GM12878 (cell line): ENCODE results near the gene TGFB3. TPM values are rescaled to one million over a fixed set of nuclear protein-coding genes. Genes with fewer than 3 reads are reported as not detected.

Experiments
- ATAC-seq: fragments of 200-7000 bp; cut with Tn5 transposase; 3 replicates; pipeline ENCODE4 v1.9.1; 2020; ENCODE audit warnings: mild to moderate bottlenecking, moderate library complexity
- BruUV-seq: library from RNA; stranded (reverse); fragments of 400-500 nt; replicated peaks from 2 replicates; lab custom pipeline; 2021; lab: Mats Ljungman, UMichigan
- CTCF ChIA-PET: fragments of 300-600 bp; sonication (Branson Sonifier 250); formaldehyde crosslinking; extraction: SDS; loops from one replicate; lab custom pipeline; 2021; ENCODE audit warnings: inconsistent platforms; lab: Yijun Ruan, JAX
- POLR2A ChIA-PET: fragments of 350-600 bp; formaldehyde crosslinking; extraction: SDS; loops from one replicate; lab custom pipeline; 2021; ENCODE audit warnings: inconsistent platforms; lab: Charles Lee
- RAD21 ChIA-PET: fragments of 300-600 bp; sonication (Branson Sonifier 250); formaldehyde crosslinking; loops from one replicate; lab custom pipeline; 2023; ENCODE audit warnings: antibody characterized with exemption; ENCODE audit not compliant: unreplicated experiment; lab: Charles Lee
- SMC1A ChIA-PET: fragments of 300-600 bp; sonication (Branson Sonifier 250); formaldehyde crosslinking; loops from one replicate; lab custom pipeline; 2023; ENCODE audit not compliant: unreplicated experiment, uncharacterized antibody; lab: Charles Lee
- DNase-seq: peaks from one replicate; pipeline ENCODE4 v3.0.0-alpha.2; 2011; ENCODE audit warnings: low read depth, low spot score
- FAIRE-seq: peaks from 3 replicates; lab custom pipeline; 2011; peaks lifted over from hg19 to GRCh38; lab: Jason Lieb, UNC
- H2AFZ ChIP-seq: 2 replicates; pipeline ENCODE4 v1.6.0; 2011; ENCODE audit warnings: low read depth, low read length, control low read depth; ENCODE audit not compliant: control insufficient read depth
- H3K27ac ChIP-seq: 2 replicates; pipeline ENCODE4 v1.5.1; 2011; ENCODE audit warnings: control low read depth; ENCODE audit not compliant: control insufficient read depth, insufficient read depth
- H3K27me3 ChIP-seq, 2 experiments: replicated peaks in 1 of 2; 2 replicates each; pipeline versions ENCODE4 v1.6.0 to v1.6.1; 2011; ENCODE audit warnings: low read length in 1 of 2; ENCODE audit not compliant: control insufficient read depth in 2 of 2, insufficient read depth in 2 of 2
- H3K36me3 ChIP-seq, 2 experiments: 2 replicates each; pipeline ENCODE4 v1.5.1; 2011; ENCODE audit warnings: low read length in 1 of 2; ENCODE audit not compliant: control insufficient read depth in 2 of 2, insufficient read depth in 2 of 2
- H3K4me1 ChIP-seq: 2 replicates; pipeline ENCODE4 v1.6.1; 2011; ENCODE audit warnings: mild to moderate bottlenecking, low read length, moderate library complexity, mixed read lengths; ENCODE audit not compliant: control insufficient read depth, insufficient read depth
- H3K4me2 ChIP-seq: 2 replicates; pipeline ENCODE4 v1.6.0; 2011; ENCODE audit warnings: control low read depth; ENCODE audit not compliant: control insufficient read depth, insufficient read depth
- H3K4me3 ChIP-seq: fragments of 200-600 bp; sonication (generic); 2 replicates; pipeline ENCODE4 v1.5.1; 2016
- H3K79me2 ChIP-seq: 2 replicates; pipeline ENCODE4 v1.6.0; 2011; ENCODE audit warnings: low read length; ENCODE audit not compliant: control insufficient read depth, insufficient read depth
- H3K9ac ChIP-seq: 2 replicates; pipeline ENCODE4 v1.8.0; 2011; ENCODE audit warnings: low read length, control low read depth, mixed read lengths; ENCODE audit not compliant: control insufficient read depth, insufficient read depth
- H3K9me3 ChIP-seq: replicated peaks from 3 replicates; pipeline ENCODE4 v1.5.1; 2011; ENCODE audit warnings: mild to moderate bottlenecking, low read length; ENCODE audit not compliant: control insufficient read depth, insufficient read depth
- H4K20me1 ChIP-seq: 2 replicates; pipeline ENCODE4 v1.6.0; 2011; ENCODE audit not compliant: control insufficient read depth, insufficient read depth
- KLF5 ChIP-seq: fragments of 450-650 bp; IDR thresholded peaks from 2 replicates; pipeline ENCODE4 v1.6.1; 2014; ENCODE audit warnings: mild to moderate bottlenecking; ENCODE audit not compliant: partially characterized antibody
- MTA2 ChIP-seq: fragments of 450-650 bp; IDR thresholded peaks from 2 replicates; pipeline ENCODE4 v1.6.1; 2016; ENCODE audit warnings: low read depth, mild to moderate bottlenecking, moderate library complexity
- PML ChIP-seq: IDR thresholded peaks from 2 replicates; pipeline ENCODE4 v1.6.1; 2012; ENCODE audit warnings: low read length, inconsistent platforms
- RBBP5 ChIP-seq: fragments of 200-600 bp; sonication (generic); conservative IDR thresholded peaks from 2 replicates; pipeline ENCODE4 v1.6.1; 2016
- RUNX3 ChIP-seq: IDR thresholded peaks from 2 replicates; pipeline ENCODE4 v1.6.1; 2012; ENCODE audit warnings: low read length, inconsistent platforms
- SIX5 ChIP-seq: IDR thresholded peaks from 2 replicates; pipeline ENCODE4 v1.6.1; 2011; ENCODE audit warnings: mild to moderate bottlenecking, low read depth, low read length, moderate library complexity; ENCODE audit not compliant: severe bottlenecking
- ZNF274 ChIP-seq: IDR thresholded peaks from one replicate; pipeline ENCODE4 v1.8.0; 2011; ENCODE audit not compliant: insufficient read length, insufficient read depth
- WGBS: methylation state at CpG from one replicate; pipeline ENCODE4 v1.1.6; 2016; ENCODE audit warnings: low lambda C conversion rate; ENCODE audit not compliant: insufficient replicate concordance, insufficient coverage; ENCODE audit errors: missing lambda C conversion rate; 5-methylcytosine and 5-hydroxymethylcytosine counted together
- in situ Hi-C: fragments of 300-500 bp; cut with MboI; formaldehyde crosslinking; loops from 9 replicates; pipeline ENCODE4 v1.14.3; 2018; ENCODE audit warnings: mixed read lengths
- intact Hi-C: fragments of 100-400 bp; cut with micrococcal nuclease; formaldehyde crosslinking; loops from one replicate; pipeline ENCODE4 v1.14.2; 2022; ENCODE audit not compliant: unreplicated experiment
- polyA plus RNA-seq, 11 experiments: library from polyadenylated mRNA; depleted of rRNA in 4 of 11; unstranded in 6 of 11; stranded (reverse) in 5 of 11; fragments of >200 nt; fragmentation: Nextera tagmentation in 4 of 11; fragmentation: Illumina TruSeq in 1 of 11; extraction: Ambion mirVana in 4 of 11; extraction: Trizol in 1 of 11; gene quantifications; 1 replicate in 1 of 11; 2 replicates in 10 of 11; pipeline versions ENCODE4 v1.2.1 to v1.2.3, GENCODE V29; 2011 to 2016; ENCODE audit warnings: inconsistent platforms in 2 of 11, missing spikeins in 2 of 11, low read depth in 1 of 11
- total RNA-seq, 4 experiments: library from RNA; depleted of rRNA in 3 of 4; stranded (reverse); fragments of >200 nt in 3 of 4; fragmentation: Illumina TruSeq in 1 of 4; extraction: Trizol in 1 of 4; gene quantifications; 2 replicates each; pipeline versions ENCODE4 v1.2.1 to v1.2.3, GENCODE V29; 2013 to 2021
- TF ChIP-seq, protein P1 (sequence below): fragments of 450-650 bp; IDR thresholded peaks from 2 replicates; pipeline ENCODE4 v1.6.1; 2017; ENCODE audit warnings: mild to moderate bottlenecking, low read depth, inconsistent platforms; ENCODE audit not compliant: poor library complexity, severe bottlenecking

Gene TGFB3
- total and polyA plus RNA-seq, 10 of the 15 experiments (the other 5 are each of a cell fraction or from before 2014, with no cell fraction given) = 0.27 to 2.6 (median 0.82) TPM

DNA sequence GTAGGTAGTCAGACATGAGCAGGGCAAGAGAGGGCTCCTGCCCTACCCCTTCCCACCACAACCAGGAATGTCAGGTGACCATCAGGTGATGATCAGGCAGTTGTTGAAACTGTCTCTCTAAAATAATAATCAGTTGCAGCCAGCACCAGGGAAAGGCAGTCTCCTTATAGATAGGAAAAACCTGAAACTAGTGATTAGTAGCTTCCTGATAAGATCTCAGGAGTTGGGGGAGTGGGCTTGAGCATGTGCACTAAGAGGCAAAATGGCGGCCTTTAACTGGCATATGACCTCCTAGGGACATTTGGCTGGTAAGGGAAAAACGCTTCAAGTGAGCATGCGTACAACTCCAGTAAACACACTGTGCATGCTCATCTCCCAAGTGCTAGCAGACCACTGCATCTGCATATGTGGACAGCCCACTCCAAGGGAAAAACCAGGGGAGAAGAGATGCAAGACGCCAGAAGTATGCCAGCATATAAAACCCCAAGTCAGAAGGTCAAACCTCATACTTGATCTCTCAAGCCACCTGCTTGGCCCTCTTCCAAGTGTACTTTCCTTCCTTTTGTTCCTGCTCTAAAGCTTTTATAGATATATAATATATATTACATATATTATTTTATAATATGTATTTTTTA is 37.1 kb downstream of the TGFB3 start:
- RAD21 ChIA-PET = no interaction called here
- intact Hi-C loops = no loop called here
- Histone ChIP-seq H3K36me3 (peaks cover 0 to 2% of the 10 kb centered on the region in 2 experiments; a peak in 1 of 4 replicates), H2AFZ (no peak overlapping the region), H3K4me1 (no peaks in the 10 kb centered on the region), H4K20me1 (no peaks in the 10 kb centered on the region), H3K27me3 (no peaks in the 10 kb centered on the region), H3K4me2 (no peak overlapping the region), H3K79me2 (no peaks in the 10 kb centered on the region), H3K4me3 (no peak overlapping the region), H3K9me3 (no peaks in the 10 kb centered on the region), H3K27ac (no peak overlapping the region), H3K9ac (no peak overlapping the region)
- no peak for TF ChIP-seq KLF5
- no peak for DNase-seq
- no TSS peak for BruUV-seq
- no peak for FAIRE-seq
- CTCF ChIA-PET = interaction anchor here (0.6 to 1.4 kb wide), 5 partner anchors 12 to 236 kb away, joined by 3 to 5 read pairs (median 3); partner anchors contain the start of gene TGFB3
- in situ Hi-C loops = no loop called here
- WGBS = 85% methylated on average over 4 of the region's 4 CpGs
- no peak for ATAC-seq
- POLR2A ChIA-PET = no interaction called here
- SMC1A ChIA-PET = interaction anchor here (0.9 to 2.7 kb wide), 3 partner anchors 10 to 233 kb away, joined by 3 to 7 read pairs (median 3); no protein-coding TSS in a partner anchor

GRCh38 chr14:75941030-75941429 is 40.8 kb downstream of the TGFB3 start:
- no peak for DNase-seq
- TF ChIP-seq MTA2 = no peak
- TF ChIP-seq, protein P1, sequence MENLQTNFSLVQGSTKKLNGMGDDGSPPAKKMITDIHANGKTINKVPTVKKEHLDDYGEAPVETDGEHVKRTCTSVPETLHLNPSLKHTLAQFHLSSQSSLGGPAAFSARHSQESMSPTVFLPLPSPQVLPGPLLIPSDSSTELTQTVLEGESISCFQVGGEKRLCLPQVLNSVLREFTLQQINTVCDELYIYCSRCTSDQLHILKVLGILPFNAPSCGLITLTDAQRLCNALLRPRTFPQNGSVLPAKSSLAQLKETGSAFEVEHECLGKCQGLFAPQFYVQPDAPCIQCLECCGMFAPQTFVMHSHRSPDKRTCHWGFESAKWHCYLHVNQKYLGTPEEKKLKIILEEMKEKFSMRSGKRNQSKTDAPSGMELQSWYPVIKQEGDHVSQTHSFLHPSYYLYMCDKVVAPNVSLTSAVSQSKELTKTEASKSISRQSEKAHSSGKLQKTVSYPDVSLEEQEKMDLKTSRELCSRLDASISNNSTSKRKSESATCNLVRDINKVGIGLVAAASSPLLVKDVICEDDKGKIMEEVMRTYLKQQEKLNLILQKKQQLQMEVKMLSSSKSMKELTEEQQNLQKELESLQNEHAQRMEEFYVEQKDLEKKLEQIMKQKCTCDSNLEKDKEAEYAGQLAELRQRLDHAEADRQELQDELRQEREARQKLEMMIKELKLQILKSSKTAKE = no peak
- TF ChIP-seq RUNX3 = no peak
- TF ChIP-seq ZNF274 = no peak
- no peak for TF ChIP-seq PML
- no peak for TF ChIP-seq RBBP5
- no peak for TF ChIP-seq SIX5

More at GRCh38 chr14:75941030-75941429, 40.8 kb downstream of the TGFB3 start:
- Histone ChIP-seq H4K20me1 (no peaks in the 10 kb centered on the region), H3K4me1 (no peaks in the 10 kb centered on the region), H3K36me3 (peaks cover 0 to 2% of the 10 kb centered on the region in 2 experiments; a peak in 1 of 4 replicates), H2AFZ (no peak overlapping the region), H3K27ac (no peak overlapping the region), H3K9ac (no peak overlapping the region), H3K4me3 (no peak overlapping the region), H3K79me2 (no peaks in the 10 kb centered on the region), H3K4me2 (no peak overlapping the region), H3K9me3 (no peaks in the 10 kb centered on the region), H3K27me3 (no peaks in the 10 kb centered on the region)
- intact Hi-C loops = no loop called here
- ChIA-PET CTCF (interaction anchor here (0.7 to 1.4 kb wide), 2 partner anchors 35 to 733 kb away, joined by 3 to 4 read pairs; no protein-coding TSS in a partner anchor), RAD21 (no interaction called here), POLR2A (no interaction called here), SMC1A (no interaction called here)
- FAIRE-seq (no peak), ATAC-seq (no peak)
- in situ Hi-C loops = no loop called here
- 71% methylated on average over 4 of the region's 4 CpGs for WGBS
- no TSS peak for BruUV-seq
